HG03520 (cell line): ENCODE results near the gene INSM1.

Experiments
- ATAC-seq: cut with Tn5 transposase; IDR thresholded peaks from one replicate; pipeline ENCODE4 v1.9.1; 2021; ENCODE audit warnings: mild to moderate bottlenecking, moderate library complexity; ENCODE audit not compliant: unreplicated experiment

INSM1 gene

DNA sequence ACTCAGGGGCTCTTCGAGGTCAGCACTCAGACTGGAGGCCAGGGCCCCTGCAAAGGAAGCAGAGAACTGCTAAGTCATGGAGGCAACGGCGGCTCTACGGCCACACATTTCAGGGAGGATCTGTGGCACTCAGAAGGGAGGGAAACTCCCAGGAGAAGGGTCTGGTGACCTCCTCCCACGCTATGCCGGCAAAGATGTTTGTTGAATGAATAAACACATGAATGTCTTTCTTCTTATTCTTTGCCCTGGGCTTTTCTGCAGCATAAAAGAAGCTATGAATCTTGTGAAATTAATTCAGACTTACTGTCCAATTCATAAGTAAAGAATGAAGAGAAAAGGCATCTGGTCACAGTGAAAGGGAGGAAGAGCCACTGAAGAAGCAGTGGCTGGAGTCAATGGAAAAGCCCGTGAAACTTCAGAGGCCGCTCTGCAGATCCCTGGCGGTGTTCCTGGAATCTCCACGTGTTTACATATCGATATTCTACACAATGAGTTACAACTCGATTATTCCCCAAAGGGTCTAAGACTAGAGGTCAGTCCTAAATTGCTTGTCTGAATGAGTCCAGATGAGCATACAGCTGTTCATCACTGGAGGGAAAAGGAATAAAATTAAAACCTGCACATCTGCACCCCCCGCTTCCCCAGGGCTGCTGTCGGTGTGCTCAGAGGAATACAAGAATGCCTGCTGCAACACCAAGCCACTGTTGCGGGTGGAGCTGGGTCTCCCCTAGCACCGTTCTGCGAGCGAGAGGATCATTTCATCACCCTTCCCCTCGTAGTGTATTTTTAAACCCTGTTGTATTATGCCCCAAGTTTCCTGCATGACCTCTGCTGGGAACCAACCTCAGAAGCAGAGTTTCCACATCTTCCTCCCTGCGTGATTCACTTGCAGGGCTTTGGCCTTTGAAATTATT lies 25.6 kb downstream of the INSM1 start:
- ATAC-seq, result no peak

DNA sequence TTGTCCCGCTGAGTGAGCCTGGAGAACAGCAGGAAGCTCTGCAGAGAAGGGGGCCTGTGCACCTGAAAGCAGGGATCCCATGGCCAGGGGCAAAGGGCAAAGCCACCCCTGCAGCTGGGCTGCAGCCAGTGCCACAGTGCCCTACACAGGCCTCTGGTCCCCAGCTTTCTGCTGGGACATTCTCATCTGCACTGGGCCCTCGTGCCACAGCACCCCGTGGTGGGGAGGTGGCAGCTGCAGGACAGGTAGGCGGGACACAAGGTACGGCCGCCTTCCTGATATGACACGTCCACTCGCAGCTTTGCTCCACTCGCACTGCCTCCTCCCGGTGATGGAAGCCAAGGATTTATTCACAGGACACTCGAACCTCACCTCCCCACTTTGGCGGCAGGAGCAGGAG lies 27.2 kb downstream of the INSM1 start:
- ATAC-seq, result no peak

DNA sequence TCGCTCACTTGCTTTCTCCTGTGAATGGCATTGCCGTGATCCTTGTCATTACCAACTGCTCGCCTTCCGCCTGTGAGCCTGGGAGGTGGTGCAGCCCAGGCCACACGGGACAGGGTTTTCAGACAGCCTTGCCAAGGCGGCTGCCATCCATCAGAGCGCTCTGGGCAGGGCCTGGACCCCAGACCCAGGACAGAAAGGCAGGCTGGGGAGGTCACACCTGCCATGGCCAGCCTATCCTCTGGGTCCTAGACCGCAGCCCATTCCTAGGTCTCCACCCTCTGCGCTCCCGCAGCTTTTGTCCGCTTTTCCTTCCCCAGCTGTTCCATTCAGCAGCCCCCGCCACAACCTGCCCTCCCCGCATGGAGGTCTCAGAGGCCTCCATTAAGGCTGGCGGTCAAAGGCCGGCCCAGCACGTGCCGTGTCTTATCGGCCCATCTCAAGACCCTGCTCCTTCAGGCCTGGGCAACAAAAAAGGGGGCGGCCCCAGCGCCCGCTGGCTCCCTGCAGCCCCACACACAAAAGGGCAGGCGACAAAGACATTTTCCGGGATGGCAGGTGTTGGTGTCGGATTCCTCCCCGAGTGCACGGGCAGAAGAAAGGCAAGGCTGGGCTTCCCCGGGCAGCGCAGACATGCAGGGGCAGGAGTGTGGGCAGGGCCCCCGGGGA lies 28.1 kb downstream of the INSM1 start:
- ATAC-seq, result no peak

DNA sequence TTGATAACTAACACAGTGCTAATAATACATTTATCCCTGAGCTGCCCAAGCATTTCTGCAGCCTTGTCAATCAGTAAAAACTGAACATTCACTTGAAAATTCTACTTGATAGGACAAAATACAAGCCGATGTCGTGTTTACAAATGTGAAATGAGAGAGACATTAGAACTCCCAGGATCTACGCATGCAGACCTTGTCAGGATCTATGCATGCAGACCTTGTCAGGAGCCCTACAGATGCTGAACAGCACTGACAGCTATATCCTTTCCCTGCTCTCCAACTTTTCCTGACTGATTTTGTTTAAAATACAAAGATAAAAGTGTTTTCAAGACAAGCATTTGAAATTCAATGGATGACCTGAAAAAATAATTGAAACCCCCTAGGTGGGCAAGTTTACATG lies 28.9 kb downstream of the INSM1 start:
- no peak for ATAC-seq

DNA sequence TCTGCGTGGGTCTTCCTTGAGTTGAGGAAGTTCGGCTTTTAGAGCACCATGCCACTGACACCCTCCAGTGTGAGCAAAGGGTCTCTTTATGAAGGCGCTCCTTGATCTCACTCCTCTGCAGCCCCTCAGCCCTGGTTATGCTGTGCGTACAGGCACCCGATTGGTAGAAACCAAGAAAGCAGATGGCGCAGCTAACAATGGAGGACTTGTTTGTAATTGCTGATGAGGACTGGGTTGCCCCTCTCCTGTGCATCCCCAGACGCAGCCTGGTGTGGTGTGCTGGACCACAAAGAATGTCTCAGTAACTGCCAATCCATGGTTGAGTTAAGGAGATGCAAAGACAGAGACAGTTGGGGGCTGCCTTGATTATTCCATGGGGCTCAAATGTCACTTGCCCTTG lies 30.2 kb downstream of the INSM1 start:
- ATAC-seq, result no peak

DNA sequence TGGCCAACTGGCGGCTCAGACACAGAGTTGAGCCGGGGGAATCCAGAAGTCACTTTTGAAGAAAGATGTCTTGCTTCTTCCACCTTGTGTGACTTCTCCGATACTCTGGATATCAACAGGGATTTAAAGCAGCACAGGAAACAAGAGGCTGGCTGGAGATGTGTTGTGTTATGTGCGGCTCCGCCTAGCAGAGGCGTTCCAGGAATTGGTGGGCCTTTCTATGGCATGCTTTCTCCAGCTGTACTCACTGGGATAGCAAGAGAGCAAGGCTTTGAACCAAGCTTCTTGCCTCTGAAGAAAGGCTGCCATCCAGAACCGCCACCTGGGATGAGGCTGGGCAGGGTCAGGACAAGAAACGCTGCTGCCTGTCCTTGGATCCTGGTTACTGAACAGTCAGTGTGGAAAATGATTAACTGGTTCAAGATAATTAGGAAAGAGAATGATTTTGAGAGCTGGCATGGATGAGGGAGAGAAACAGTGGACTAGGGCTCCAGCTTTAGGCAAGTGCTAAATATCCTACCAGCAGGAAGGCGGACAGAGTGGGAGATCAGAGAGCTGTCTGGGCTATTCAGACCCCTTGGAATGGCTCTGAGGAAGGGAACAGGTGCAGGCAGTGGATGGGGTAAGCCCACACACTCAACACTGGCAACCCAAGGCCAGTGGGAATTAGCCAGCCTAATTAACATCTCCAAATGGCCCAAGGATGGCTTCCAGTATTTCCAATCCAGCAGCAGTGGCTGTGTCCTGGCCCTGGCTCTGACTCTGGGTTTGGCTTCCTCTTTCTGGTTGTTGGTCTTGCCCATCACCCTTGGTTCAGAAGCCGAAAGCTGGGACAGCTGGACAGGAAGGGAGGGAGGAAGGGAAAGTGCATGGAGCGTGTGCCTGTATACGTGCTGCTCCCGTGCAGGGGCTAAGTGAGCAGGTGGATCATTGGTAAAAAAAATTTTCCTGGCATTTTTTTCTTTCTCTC lies 31.9 kb downstream of the INSM1 start:
- ATAC-seq, result no peak

DNA sequence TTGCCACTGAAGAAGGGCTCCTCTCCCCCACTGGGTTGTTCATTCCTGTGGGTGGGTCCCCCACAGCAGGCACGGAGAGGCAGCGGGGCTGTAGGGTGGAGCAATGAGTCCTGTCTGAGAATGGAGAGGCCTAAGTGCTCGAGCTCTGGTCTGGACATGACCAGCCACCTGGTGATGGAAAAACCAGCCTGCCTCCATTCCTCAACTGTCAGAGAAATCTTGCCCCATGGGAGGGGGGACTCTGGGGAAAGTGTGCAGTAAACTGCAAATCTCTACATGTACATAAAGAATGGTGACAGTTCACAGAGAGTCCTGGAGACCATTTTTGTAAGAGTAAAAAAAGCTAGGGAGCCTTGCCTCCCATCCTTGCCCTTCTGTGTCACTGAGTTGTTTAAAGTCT lies 34.1 kb downstream of the INSM1 start:
- no peak for ATAC-seq

DNA sequence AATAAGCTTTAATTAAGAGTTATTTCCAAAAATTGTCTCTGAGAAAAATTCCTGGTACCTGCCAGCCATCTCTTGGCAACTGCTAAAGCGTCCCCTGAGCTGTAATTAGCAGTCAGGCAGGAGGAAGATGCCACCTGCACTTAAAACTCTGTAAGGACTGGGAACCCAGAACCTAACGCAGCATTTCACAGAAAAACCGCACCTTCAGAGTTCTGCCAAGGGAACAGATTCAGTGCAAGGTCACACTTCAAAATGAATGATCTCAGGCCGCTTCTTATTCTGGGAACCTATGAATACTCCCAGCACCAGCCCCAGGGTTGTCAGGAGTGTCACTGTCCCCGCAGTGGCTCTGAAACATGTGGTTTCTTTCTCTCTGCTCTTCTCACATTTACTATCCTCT lies 36.7 kb downstream of the INSM1 start:
- no peak for ATAC-seq

DNA sequence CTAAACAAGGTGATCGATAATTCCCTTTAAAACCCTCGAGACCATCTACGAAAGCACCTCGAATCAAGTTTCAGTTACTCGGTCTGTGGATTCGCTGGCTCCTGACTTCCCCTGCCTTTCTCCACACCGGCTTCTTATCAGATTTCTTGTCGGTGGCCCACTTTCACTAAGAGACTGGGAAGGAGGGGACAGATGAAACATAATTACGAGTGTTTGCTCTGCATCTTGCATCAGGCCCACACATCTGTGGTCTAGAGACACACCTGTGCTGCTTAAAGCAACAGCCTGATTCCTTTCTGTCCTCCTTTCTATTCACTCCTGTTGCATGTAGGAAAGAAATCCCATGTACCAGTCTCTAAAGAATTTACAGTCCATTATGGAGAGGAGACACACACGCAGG lies 37.7 kb downstream of the INSM1 start:
- ATAC-seq, result no peak

DNA sequence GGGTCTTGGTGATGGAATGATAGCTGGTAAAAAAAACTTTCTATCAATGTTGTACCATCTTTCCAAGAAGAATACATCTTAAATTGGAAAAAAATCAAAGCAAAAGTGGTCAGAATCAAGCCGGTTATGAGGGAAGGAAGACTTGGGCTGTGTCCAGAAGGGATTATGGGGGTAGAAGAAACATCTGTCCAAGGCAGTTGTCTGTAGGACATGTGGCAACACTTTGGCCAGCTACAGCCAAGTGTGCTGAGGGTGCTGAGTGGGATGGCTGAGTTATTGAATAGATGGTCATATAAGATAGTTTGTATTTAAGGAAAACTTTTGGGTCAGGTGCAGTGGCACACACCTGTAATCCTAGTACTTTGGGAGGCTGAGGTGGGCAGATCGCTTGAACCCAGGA lies 38.4 kb downstream of the INSM1 start:
- ATAC-seq, result no peak

DNA sequence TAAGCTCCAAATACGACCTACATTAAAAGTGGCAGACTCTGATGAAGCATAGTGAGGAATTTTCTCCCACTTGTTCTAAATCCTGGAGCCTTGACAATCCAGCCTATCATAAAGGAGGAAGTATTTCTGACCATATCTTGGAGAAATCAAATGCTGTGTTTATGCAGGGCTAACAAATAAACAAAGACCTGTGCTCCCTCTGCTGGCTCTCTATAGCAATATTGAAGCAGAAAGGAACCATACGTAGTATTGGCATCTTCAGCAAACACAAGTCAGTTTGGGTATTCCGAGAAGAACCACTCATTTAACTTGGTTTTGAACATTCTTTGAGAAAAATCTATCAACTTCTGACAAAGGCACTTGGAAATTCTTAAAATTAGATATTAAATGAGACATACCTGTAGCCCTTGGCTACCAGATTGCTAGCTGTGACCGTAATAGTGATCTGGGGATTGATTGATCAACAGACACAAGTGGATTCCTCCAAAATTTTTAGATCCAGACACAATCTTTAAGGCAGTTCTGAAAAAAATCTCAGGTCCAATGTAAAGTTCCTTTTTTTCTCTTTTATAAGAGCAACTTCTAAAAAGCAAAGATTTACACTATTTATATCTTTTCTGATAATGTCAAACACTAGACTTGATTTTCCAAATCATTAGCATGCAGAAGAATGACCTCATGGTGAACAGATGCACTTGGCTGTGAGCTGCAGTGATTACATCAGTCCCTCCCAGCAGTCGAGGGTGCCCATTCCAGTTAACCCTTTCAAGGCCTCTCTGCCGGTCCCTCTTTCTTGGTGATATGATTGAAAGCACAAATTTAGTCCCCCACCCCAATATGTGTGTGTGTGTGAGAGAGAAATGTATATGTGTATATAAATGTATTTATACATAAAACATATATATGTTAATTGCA lies 40.2 kb downstream of the INSM1 start:
- no peak for ATAC-seq

DNA sequence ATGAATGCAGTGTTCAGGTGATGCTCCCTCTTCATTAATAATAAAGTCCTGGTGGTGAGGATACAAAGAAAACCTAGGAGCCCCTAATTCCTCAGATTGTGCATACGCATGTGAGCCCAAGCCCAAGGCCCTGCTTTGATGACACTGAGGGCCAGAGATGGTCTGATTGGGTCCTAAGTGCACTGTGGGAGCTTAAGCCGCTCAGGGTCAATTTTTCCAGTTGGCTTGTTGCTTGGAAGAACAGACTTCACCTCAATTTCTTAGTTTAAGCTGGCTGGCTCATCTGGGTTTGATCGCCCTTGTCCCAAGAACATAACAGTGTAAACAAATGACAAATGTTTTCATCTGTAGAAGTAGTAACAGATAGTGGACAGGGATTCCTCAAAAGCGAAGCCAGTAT lies 41.4 kb downstream of the INSM1 start:
- no peak for ATAC-seq

DNA sequence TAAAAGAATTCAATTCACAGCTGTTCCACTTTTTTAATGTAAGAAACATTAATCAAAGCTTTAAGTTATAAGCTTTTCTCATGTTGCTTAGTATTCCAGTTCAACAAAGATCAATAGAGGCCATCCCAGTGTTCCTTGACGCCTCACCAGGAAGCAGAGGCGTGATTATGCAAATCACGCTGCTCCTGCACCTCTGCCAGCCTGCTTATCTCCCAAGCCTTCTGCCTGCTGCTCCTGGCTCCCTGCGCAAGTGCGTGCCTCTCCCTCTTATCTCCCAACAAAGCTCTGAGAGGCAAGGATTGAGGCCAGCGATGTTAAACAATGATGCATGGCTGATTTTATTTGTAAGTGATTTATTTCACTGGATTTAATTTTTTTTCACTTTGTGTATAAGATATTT lies 42.8 kb downstream of the INSM1 start:
- no peak for ATAC-seq

DNA sequence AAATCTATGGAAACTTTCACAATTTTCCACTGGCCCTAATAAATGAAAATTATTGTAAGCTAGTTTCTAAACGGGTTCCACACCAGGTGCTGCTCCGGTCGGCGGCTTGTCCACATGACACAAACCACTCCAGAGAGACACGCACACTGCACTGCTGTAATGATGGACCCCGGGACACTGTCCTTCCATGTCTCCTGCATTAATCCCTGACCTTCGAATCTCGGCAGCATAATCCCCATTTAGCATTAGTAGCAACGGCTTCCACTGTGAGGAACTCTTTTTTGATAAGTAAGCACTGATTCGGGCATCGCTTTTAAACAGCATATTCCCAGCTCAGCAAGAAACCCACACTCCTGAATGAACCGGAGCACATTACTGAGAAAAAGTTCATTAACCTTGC lies 43.5 kb downstream of the INSM1 start:
- ATAC-seq, result no peak

DNA sequence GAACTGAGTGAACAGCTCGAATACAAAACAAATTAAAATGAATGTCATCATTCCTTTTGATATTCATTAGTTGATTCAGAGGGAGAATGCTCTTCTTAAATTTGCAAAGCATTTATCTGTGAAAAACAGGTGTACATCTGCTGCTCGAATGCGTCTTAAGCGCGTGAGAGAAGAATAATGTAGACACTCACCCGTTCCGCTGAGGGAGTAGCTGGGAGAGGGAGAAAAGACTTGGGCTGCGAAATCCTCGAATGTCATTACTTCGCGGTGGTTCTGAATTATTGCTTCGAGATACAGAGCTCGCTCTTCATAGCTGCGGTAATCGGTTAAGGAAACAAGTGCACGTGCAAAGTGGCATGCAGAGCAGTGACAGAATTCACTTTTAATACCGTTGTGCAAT lies 43.9 kb downstream of the INSM1 start:
- ATAC-seq, result no peak

DNA sequence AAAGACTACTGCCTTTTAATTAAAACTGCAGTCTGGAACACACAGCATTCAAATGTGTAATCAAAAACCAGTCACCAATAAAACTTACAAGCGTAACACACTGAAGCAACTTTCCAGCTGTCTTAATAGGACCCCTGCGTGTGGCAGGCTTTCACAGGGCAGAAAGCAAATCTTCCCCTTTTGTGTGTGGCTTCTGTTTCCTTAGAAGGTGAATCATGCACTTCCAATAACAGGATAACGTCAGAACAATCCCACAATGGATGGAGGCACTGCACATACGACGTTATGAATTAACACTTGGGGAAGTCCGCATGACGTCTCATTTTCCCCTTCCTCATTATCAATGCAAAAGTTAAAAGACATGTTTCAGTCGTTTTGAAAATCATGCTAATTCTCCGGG lies 44.8 kb downstream of the INSM1 start:
- no peak for ATAC-seq

DNA sequence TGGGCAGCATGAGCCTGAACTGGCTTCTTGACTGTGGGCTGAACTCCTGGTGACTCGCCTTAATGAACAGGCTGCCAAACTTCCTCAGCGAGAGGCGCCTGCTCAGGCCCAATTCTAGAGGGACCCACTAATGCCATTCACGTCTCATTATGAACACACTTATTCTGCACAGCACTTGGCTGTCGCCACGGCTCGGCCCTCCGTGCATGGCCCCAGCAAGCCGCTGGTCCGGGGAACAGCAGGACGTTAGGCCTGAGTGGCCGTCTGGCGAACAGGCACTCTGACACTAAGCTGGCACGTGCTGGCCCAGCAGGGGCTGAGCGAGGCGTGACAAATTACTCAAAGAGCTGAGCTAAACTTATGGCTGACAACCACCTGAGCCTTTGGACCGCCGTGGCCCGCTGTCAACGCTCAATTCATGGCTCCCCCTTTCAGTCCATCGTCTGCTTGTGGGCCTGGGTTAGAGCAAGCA lies 45.9 kb downstream of the INSM1 start:
- no peak for ATAC-seq

DNA sequence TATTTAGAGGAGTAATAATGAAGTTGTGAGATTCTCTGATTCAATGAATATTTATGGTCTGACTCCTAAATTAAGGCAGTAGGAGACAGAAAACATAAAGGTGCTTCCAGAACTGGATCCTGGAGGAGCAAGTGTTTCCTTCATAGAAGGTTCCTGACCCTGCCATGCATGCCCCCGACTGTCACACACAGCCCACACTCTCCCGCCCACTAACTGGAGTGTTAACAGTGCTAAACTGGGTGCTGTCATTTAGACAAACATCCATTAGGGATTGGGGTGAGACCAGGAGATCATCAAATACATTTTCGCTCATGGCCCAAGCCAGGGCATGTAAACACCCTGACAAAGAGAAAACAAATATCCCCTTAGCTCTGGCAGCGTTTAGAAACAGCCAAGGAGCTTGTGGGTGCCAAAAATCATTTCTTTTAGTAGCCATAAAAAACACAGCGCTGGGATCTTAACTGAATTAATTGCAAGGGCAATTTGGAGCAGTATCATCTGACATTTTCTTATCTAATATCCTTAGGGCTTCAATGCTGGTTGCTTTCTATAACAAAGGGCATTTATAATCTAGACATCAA lies 46.8 kb downstream of the INSM1 start:
- no peak for ATAC-seq

DNA sequence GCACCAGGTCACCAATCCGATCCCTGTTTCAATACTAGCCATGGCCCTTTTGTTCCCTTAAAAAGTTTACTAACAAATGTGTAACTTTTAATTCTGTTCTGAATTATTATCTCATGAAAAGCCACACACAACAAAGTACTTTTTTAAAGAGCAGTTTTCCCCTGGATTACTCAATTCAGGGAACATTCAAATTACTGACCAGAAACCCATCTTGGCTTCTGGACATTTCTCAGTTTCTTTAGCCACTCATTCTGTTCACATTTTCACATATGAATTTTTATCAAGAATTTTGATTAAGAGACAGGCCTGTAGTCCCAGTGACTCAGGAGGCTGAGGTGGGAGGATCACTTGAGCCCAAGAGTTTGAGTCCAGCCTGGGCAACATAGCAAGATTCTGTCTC lies 47.4 kb downstream of the INSM1 start:
- no peak for ATAC-seq
